Occipital lobe (tissue), 2 donors: Measurements from ENCODE around the gene CCDC87. TPM values are rescaled to one million over a fixed set of nuclear protein-coding genes. Genes with fewer than 3 reads are reported as not detected.

Source experiments
- DNase-seq: peaks from one replicate; lab custom pipeline; 2025; lab: John Stamatoyannopoulos, UW
- total RNA-seq: library from RNA; depleted of rRNA; stranded (reverse); fragments of >200 nt; gene quantifications from one replicate; pipeline ENCODE4 v1.2.3, GENCODE V29; 2014

Gene CCDC87
- total RNA-seq, 1 donor from 2014 or later, result 0.62 TPM

DNA sequence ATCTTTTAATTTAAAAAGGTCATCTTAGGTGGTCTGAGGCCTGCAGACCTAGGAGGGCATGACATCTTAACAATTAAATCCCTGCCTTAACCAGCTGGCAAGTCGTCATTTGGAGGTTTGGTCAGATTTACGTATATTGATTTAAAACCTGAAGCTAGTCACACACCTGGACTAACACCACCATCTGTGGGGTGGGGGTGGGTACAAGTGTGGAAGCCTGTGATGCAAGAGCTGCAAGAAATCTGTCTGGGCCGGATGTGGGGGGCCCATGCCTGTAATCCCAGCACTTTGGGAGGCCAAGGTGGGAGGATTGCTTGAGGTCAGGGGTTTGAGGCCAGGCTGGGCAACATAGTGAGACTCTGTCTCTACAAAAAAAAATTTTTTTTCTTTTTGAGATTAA lies 11.6 kb downstream of the CCDC87 start:
- DNase-seq, result no peak

DNA sequence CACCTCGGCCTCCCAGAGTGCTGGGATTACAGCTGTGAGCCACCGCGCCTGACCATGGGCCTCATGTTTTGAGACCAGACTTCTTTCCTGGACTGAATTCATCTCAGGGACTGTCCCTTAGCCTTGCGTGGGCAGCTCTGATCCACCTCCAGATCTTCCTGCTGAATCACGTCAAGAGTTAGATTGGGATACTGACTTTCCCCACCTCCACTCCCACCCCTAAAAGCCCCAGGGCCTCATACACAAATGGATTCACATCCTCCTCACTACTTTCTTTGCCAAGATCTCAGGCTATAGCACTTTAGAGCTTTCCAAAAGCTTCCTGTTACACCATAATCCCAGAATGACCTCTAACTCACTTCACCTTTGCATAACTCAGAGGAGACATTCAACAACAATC lies 12.1 kb downstream of the CCDC87 start:
- DNase-seq, result no peak

- DNase-seq, result peak; percentile 67
Observed at GRCh38 chr11:66579017-66579606, 13.8 kb downstream of the CCDC87 start.

DNA sequence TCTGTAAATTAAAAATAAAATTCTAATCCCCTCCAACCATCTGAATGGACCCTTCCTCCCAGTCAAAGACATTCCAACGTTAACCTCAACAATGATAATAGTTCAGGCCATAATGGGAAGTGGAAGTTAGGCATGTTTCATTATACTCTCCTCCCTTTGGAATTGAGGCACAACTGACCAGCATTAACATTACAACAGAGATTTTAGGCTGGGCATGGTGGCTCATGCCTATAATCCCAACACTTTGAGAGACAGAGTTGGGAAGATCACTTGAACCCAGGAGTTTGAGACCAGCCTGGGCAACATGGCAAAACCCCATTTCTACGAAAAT lies 22.0 kb downstream of the CCDC87 start:
- no peak for DNase-seq

- no peak for DNase-seq
Observed at GRCh38 chr11:66570079-66570849, 22.6 kb downstream of the CCDC87 start.

DNA sequence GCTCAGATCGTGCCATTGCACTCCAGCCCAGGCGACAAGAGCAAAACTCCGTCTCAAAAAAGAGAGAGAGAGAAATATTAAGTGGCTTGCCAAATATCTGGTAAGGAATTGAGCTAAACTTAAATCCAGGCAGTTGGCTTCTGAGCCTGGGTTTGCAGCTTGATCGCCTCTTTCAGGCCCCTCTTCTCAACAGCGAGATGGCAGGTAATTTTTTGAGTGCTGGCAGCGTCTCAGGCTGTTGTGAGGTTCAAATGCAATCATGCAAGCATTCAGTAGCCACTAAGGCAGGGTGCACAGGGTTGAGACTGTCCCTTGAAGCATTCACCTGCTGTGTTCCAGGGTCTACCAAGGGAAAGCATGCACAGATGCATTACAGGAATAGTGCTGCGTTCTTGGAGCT lies 23.8 kb downstream of the CCDC87 start:
- DNase-seq, result no peak

GRCh38 chr11:66568124-66568916 lies 24.5 kb downstream of the CCDC87 start, which contains the start of gene CTSF:
TSS of gene CTSF (minus strand) at chr11:66568606. CDS start at chr11:66568486, 120 bp downstream.
- peak; percentile 89 for DNase-seq

DNA sequence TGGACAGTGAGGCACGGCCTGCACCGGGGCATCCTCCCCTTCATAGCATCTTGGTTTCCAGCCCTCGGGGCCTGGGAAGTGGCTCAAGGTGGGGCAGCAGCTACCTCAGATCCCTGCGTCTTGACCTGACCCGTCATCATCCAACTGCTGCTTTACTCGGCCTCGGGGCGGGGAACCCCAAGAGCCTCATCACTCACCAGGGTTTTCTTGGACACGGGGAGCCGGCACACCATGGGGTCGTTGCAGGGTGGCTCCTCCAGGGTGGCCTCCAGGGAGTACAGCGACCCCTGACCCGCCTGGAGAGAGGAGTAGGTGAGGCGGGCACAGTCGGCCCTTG lies 25.1 kb downstream of the CCDC87 start:
- DNase-seq, result no peak

DNA sequence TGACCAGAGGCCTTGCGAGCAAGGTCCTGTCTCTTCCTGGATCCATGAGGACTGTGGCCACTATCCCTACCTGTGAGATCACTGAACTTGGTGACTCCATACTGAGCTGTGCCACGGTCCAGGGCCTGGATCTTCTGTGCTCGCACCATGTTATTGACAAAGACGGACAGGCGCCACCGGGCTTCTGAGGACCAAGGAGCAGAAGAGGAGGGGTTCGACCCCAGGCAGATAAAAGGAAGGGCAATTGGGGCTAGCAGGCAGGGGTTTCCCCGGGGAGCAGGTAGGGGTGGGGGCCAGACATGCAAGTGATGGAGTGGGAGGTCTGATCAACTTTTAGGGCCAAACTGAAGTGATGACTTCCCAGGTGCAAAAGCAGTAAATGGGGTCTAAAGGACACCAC lies 26.6 kb downstream of the CCDC87 start:
- DNase-seq, result no peak

DNA sequence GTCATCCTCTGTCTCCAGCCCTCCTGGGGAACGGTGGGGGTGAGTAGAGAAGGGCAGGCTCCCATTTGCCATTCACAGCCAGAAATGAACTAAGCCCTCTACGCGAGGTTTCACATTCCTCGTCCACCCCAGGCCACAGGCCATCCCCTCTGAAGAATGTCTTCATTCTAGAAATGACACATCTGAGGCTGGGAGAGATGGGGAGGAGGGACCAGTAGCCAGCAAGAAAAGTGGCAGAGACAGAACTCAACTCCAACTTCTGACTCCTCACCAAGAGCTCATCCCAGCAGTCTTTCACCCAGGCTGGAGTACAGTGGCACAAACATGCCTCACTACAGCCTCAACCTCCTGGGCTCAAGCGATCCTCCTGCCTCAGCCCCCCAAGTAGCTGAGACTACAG lies 27.9 kb downstream of the CCDC87 start:
- DNase-seq, result no peak

DNA sequence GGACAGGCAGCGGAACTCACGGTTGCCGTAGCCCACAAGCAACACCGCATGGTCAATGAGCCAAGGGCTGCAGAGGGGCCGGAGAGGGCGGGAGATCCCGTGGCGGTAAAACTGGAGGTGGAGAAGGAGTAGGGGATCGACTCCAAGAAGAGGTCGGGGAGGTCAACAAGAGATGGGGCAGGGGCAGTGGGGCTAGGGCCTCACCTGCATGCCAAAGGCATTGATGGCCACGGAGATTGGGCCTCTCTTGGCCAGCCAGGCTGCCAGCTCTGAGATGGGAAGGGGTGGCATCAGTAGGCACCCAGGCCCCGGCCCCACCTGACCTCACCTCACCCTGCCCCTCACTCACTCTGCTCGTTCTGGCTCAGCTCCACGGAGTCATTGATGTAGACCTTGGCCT lies 28.3 kb downstream of the CCDC87 start:
- no peak for DNase-seq

DNA sequence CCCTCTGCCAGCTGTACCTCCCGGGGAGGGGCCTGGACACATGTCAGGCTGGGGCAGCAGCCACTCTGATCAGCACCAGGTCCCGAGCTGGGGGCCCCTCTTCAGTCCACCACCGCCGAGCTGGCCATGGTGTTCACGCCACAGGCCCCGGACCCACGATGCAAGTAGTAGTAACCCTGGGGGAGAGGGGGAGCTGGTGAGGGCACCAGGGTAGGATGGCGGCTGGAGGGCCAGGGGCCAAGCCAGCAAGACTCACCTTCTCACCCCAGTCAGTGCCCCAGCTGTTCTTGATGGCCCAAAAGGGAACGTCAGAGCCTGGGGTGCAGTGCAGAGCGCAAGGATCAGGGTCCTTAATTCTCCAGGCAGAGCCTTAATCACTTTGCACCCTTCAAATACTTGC lies 29.0 kb downstream of the CCDC87 start:
- DNase-seq, result no peak

GRCh38 chr11:66562907-66563583 lies 29.8 kb downstream of the CCDC87 start:
- no peak for DNase-seq

DNA sequence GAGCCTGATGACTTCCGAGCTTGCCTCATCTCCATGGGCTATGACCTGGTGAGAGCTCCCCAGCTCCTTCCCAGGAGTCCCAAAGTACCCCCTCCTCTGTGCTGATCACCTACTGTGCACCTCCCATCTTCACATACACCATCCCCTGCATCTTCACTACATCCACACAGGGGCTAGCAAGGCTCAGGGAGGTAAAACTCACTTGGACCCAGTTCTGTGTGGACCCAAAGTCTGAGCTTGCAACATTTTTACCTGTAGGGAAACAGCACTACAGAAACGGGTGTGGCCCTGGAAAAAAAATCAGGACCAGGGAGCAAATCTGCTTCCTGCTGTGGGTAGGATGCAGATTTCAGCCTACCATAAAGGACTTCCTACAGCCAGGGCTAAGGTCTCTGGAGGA lies 30.6 kb downstream of the CCDC87 start:
- DNase-seq, result no peak

DNA sequence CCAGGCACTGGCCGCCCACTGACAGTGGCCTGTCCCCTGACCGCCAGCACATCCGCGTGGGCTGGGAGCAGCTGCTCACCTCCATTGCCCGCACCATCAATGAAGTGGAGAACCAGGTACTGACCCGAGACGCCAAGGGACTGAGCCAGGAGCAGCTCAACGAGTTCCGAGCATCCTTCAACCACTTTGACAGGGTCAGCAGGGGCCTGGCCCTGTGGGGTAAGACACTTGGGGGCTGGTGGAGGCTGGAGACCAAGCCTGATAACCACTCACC lies 31.0 kb downstream of the CCDC87 start:
- DNase-seq, result no peak

DNA sequence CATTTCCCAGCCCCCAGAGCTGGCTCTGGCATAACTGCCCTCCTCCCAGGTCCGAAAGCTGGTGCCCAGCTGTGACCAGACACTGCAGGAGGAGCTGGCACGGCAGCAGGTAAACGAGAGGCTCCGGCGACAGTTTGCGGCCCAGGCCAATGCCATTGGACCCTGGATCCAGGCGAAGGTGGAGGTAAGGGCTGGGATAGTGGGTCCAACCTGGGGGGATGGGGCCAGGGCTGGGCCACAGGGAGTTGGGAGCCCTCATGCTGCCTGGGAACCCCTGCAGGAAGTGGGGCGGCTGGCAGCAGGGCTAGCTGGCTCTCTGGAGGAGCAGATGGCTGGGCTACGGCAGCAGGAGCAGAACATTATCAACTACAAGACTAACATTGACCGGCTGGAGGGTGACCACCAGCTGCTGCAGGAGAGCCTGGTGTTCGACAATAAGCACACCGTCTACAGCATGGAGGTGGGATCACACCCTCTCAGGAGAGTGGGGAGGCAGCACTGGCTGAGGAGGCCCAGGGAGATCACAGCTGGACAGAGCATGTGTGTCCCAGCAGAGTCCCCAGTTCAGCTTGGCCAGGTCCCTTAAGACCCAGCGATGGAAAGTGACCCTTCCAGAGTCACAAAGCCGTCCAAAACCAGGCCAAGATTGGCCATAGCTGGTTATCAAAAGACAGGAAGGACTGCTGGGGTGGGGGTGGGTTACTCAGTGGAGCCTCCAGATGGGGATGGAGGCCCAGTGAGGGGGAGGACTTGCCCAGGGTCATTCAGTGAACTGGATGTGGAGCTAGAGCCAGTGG lies 31.5 kb downstream of the CCDC87 start:
- no peak for DNase-seq

- DNase-seq, result no peak
Observed at GRCh38 chr11:66559866-66560676, 32.8 kb downstream of the CCDC87 start.

DNA sequence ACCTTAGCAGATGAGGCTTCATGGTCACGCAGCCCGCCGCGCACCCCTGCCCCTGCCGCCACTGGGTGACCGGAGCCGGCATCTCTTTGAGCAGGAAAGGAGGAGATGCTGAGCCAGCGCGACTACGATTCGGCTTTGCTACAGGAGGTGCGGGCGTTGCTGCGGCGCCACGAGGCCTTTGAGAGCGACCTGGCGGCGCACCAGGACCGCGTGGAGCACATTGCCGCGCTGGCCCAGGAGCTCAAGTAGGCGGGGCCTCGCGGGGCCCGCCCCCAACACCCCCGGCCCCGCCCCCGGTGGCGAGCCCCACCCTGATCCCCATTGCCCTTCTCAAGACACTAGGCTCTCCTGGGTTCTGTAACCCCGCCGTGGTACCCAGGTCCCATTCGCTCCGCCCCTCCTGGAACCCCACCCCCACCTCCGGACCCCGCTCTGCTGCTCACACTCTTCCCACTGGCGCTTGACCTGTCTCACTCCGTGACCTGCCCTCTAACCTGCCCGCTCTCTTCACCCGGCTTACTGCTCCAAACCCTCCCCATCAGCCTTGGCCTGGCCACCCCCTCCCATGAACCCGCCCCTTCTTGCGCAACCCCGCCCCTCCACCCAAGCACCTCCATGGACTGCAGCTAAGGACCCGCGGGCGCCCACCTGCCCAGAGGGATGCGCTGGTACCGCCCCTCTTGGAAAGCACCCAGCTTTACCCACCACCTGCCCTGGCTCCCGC lies 33.6 kb downstream of the CCDC87 start:
- no peak for DNase-seq

DNA sequence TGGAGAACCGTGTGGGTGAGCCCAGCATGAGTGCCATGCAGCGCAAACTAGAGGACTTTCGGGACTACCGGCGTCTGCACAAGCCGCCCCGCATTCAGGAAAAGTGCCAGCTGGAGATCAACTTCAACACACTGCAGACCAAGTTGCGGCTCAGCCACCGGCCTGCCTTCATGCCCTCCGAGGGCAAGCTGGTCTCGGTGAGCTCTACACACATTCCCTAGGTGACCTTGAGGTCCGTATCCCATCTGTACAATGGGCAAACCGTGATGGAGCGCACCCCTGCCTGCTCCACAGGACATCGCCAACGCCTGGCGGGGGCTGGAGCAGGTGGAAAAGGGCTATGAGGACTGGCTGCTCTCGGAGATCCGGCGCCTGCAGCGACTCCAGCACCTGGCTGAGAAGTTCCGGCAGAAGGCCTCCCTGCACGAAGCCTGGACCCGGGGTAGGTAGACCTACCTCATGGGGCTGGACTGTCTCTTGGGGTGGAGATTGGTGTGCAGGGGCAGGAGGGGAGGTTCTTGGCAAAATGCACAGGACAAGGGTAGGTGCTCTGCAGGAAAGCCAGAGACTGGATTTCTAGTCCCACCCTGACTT lies 35.0 kb downstream of the CCDC87 start:
- DNase-seq, result no peak

DNA sequence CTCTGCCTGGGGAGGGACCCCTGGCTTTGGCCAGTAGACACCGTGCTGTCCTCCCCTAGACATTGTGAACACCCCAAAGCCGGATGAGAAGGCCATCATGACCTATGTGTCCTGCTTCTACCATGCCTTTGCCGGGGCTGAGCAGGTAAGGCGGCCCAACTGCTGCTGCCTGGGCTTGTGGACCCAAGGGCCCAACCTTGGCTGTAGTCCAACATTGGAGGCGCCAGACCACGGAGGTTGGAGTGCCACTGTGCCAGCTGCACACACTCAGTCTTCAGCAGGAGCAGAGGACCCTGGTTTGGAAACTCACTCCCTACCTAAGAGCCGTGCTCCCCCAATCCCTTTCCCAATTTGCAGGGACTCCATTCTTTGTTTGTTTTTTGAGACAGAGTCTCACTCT lies 36.8 kb downstream of the CCDC87 start:
- DNase-seq, result no peak
